CD14-positive monocyte (primary cell): Measurements from ENCODE around the gene BPTF. TPM values are rescaled to one million over a fixed set of nuclear protein-coding genes. Genes with fewer than 3 reads are reported as not detected.
"Not testable (repeated sequence)": the region's sequence is repeated elsewhere in the genome, so short reads cannot be mapped to it uniquely, and the experiment has no call there.

ENCODE experiments used
- DNase-seq, 3 donors: peaks; one replicate each; pipeline ENCODE4 v3.0.0-alpha.2; 2011 to 2022
- H2AFZ ChIP-seq: 2 replicates; pipeline ENCODE4 v1.6.0; 2012; ENCODE audit warnings: mild to moderate bottlenecking, low read depth, low read length, inconsistent platforms; ENCODE audit not compliant: insufficient read depth, poor library complexity, severe bottlenecking
- H3K27ac ChIP-seq, 2 donors: 1 replicate in 1 of 2; 2 replicates in 1 of 2; pipeline ENCODE4 v1.5.1; 2012 to 2013; ENCODE audit warnings: low read length in 2 of 2, control low read depth in 1 of 2, inconsistent platforms in 1 of 2, low read depth in 1 of 2, mild to moderate bottlenecking in 1 of 2
- H3K27me3 ChIP-seq, 2 donors: one replicate each; pipeline versions ENCODE4 v1.6.0 to v1.6.1; 2011 to 2013; ENCODE audit warnings: low read length in 2 of 2; ENCODE audit not compliant: control insufficient read depth in 2 of 2, insufficient read depth in 2 of 2
- H3K36me3 ChIP-seq, 2 donors: replicated peaks in 1 of 2; 1 replicate in 1 of 2; 2 replicates in 1 of 2; pipeline versions ENCODE4 v1.5.1 to v1.6.1; 2012 to 2013; ENCODE audit warnings: low read length in 2 of 2, control low read depth in 1 of 2, inconsistent platforms in 1 of 2, mild to moderate bottlenecking in 1 of 2; ENCODE audit not compliant: insufficient read depth in 2 of 2, control insufficient read depth in 1 of 2
- H3K4me1 ChIP-seq, 2 donors: 1 replicate in 1 of 2; 2 replicates in 1 of 2; pipeline versions ENCODE4 v1.5.1 to v1.6.1; 2012 to 2013; ENCODE audit warnings: low read length in 2 of 2, control low read depth in 1 of 2, inconsistent platforms in 1 of 2, mild to moderate bottlenecking in 1 of 2, moderate library complexity in 1 of 2; ENCODE audit not compliant: insufficient read depth in 2 of 2, control insufficient read depth in 1 of 2
- H3K4me2 ChIP-seq: replicated peaks from 2 replicates; pipeline ENCODE3; 2012; ENCODE audit warnings: low read length, moderate library complexity, mild to moderate bottlenecking; ENCODE audit not compliant: poor library complexity, severe bottlenecking; ENCODE audit errors: extremely low read depth
- H3K4me3 ChIP-seq, 3 experiments: fragments of 200-600 bp in 1 of 3; sonication (generic) in 1 of 3; replicated peaks in 1 of 3; 1 replicate in 2 of 3; 2 replicates in 1 of 3; pipeline ENCODE4 v1.5.1; 2011 to 2013; ENCODE audit warnings: low read length in 3 of 3, mild to moderate bottlenecking in 3 of 3, control low read depth in 2 of 3, low read depth in 2 of 3, inconsistent platforms in 1 of 3, moderate library complexity in 1 of 3
- H3K79me2 ChIP-seq: 2 replicates; pipeline ENCODE4 v1.6.0; 2012; ENCODE audit warnings: mild to moderate bottlenecking, control low read depth, inconsistent platforms, low read length, moderate library complexity; ENCODE audit not compliant: insufficient read depth
- H3K9ac ChIP-seq: 2 replicates; pipeline ENCODE4 v1.6.0; 2017; ENCODE audit warnings: low read length, mild to moderate bottlenecking; ENCODE audit not compliant: insufficient read depth, poor library complexity, severe bottlenecking
- H3K9me3 ChIP-seq, 2 donors: replicated peaks in 1 of 2; 1 replicate in 1 of 2; 2 replicates in 1 of 2; pipeline versions ENCODE4 v1.5.1 to v1.6.1; 2012 to 2013; ENCODE audit warnings: low read length in 2 of 2, control low read depth in 1 of 2; ENCODE audit not compliant: control insufficient read depth in 1 of 2, insufficient read depth in 1 of 2
- H4K20me1 ChIP-seq: 2 replicates; pipeline ENCODE4 v1.6.0; 2012; ENCODE audit warnings: mild to moderate bottlenecking, low read length, control low read depth, moderate library complexity; ENCODE audit not compliant: insufficient read depth
- H3K27ac Mint-ChIP-seq, 7 donors: one replicate each; pipeline ENCODE4 v1.8.0; 2020; ENCODE audit warnings: mild to moderate bottlenecking in 7 of 7, mixed read lengths in 7 of 7, moderate library complexity in 6 of 7, inconsistent platforms in 2 of 7
- H3K27me3 Mint-ChIP-seq, 3 donors: one replicate each; pipeline ENCODE4 v1.8.0; 2021 to 2022; ENCODE audit warnings: low read depth in 3 of 3, mild to moderate bottlenecking in 3 of 3, mixed read lengths in 3 of 3, moderate library complexity in 3 of 3, inconsistent platforms in 1 of 3
- H3K36me3 Mint-ChIP-seq, 2 donors: one replicate each; pipeline ENCODE4 v1.8.0; 2020; ENCODE audit warnings: mixed read lengths in 2 of 2, inconsistent platforms in 1 of 2, mild to moderate bottlenecking in 1 of 2
- H3K4me1 Mint-ChIP-seq: one replicate; pipeline ENCODE4 v1.8.0; 2020; ENCODE audit warnings: mild to moderate bottlenecking, mixed read lengths
- H3K4me3 Mint-ChIP-seq, 2 donors: one replicate each; pipeline ENCODE4 v1.8.0; 2020; ENCODE audit warnings: mild to moderate bottlenecking in 2 of 2, mixed read lengths in 2 of 2, moderate library complexity in 1 of 2
- H3K9me3 Mint-ChIP-seq, 7 donors: one replicate each; pipeline ENCODE4 v1.8.0; 2020 to 2022; ENCODE audit warnings: mixed read lengths in 7 of 7, mild to moderate bottlenecking in 6 of 7, moderate library complexity in 6 of 7, inconsistent platforms in 2 of 7
- WGBS: methylation state at CpG from one replicate; pipeline ENCODE4 v1.1.5; 2013; ENCODE audit warnings: missing lambda C conversion rate; ENCODE audit not compliant: insufficient coverage; 5-methylcytosine and 5-hydroxymethylcytosine counted together
- intact Hi-C, 2 donors: fragments of 100-400 bp; cut with micrococcal nuclease; formaldehyde crosslinking; loops; one replicate each; pipeline versions ENCODE4 v1.15.0 to v1.15.1; 2023
- polyA plus RNA-seq, 3 donors: library from polyadenylated mRNA; depleted of rRNA in 1 of 3; unstranded in 2 of 3; stranded (reverse) in 1 of 3; fragments of 300-500 nt in 2 of 3; fragments of >200 nt in 1 of 3; fragmentation: Illumina TruSeq in 2 of 3; gene quantifications; 1 replicate in 2 of 3; 2 replicates in 1 of 3; pipeline ENCODE4 v1.2.3, GENCODE V29; 2012 to 2021
- TF ChIP-seq, protein P1 (sequence below): fragments of 200-600 bp; IDR thresholded peaks from one replicate; pipeline ENCODE4 v1.8.0; 2022; ENCODE audit warnings: antibody characterized with exemption, mild to moderate bottlenecking

The BPTF gene
- polyA plus RNA-seq, 3 donors, result 1.9 to 51.1 (median 4.5) TPM

DNA sequence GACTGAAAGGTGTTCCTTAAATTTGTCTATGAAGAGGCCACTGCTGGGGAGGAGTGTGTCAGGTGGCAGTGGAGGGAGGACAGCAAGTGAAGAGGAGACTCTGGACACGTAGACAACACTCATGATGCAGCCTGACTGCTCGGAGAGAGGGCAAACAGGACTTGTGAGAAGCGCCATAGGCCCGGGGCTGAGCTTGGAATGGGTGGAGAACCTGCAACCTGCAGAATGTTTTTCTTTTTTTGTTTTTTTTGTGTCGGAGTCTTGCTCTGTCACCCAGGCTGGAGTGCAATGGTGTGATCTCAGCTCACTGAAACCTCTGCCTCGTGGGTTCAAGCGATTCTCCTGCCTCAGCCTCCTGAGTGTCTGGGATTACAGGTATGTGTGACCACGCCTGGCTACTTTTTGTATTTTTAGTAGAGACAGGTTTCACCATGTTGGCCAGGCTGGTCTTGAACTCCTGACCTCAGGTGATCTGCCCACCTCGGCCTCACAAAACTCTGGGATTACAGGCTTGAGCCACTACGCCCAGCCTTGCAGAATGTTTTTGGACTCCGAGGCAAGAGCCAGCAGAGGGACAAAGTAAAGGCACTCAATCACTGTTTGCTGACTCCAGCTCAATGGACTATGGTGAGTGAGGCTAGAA is 189.9 kb downstream of the BPTF start:
- H3K36me3 Mint-ChIP-seq, result no peaks in the 10 kb centered on the region

DNA sequence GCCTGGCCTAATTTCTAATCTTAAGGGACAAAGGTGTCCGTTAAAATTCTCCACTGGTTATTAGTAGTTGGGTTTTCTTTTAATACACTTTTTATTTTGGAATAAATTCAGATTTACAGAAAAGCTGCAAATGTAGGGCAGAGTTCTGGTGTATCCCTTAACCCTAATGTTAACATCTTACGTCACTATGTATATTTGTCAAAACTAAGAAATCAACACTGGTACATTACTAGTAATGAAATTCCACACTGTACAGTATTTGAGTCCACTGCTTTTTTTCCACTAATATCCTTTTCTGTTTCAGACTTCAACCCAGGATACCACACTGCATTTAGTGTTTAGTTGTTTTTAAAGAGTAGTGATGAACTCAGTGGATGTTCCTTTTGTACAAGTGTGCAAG is 191.5 kb downstream of the BPTF start:
- Mint-ChIP-seq H3K4me1 (peaks cover 14% of the 10 kb centered on the region), H3K27ac (no peak overlapping the region), H3K9me3 (peaks cover 0 to 3% (median 0%) of the 10 kb centered on the region in 7 donors), H3K4me3 (no peak overlapping the region), H3K36me3 (no peaks in the 10 kb centered on the region), H3K27me3 (peaks cover 0 to 5% (median 4%) of the 10 kb centered on the region in 3 donors)
- Histone ChIP-seq H3K9ac (no peak overlapping the region), H3K36me3 (no peaks in the 10 kb centered on the region), H3K9me3 (no peaks in the 10 kb centered on the region), H2AFZ (no peak overlapping the region), H4K20me1 (no peaks in the 10 kb centered on the region), H3K27me3 (no peaks in the 10 kb centered on the region), H3K4me2 (no peak overlapping the region), H3K4me3 (no peak overlapping the region), H3K27ac (no peak overlapping the region), H3K79me2 (no peaks in the 10 kb centered on the region), H3K4me1 (peaks cover 10 to 11% of the 10 kb centered on the region in 2 donors)
- TF ChIP-seq, protein P1, sequence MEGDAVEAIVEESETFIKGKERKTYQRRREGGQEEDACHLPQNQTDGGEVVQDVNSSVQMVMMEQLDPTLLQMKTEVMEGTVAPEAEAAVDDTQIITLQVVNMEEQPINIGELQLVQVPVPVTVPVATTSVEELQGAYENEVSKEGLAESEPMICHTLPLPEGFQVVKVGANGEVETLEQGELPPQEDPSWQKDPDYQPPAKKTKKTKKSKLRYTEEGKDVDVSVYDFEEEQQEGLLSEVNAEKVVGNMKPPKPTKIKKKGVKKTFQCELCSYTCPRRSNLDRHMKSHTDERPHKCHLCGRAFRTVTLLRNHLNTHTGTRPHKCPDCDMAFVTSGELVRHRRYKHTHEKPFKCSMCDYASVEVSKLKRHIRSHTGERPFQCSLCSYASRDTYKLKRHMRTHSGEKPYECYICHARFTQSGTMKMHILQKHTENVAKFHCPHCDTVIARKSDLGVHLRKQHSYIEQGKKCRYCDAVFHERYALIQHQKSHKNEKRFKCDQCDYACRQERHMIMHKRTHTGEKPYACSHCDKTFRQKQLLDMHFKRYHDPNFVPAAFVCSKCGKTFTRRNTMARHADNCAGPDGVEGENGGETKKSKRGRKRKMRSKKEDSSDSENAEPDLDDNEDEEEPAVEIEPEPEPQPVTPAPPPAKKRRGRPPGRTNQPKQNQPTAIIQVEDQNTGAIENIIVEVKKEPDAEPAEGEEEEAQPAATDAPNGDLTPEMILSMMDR, result no peak
- no CpG with 5 or more reads among the region's 2 CpGs for WGBS
- intact Hi-C loops, result no loop called here
- DNase-seq, result no peak

More for the DNA sequence above, 189.9 kb downstream of the BPTF start:
- H3K4me2 ChIP-seq, result no peak overlapping the region
- TF ChIP-seq, protein P1, result no peak
- no peaks in the 10 kb centered on the region for H4K20me1 ChIP-seq
- Mint-ChIP-seq H3K27ac (no peak overlapping the region), H3K9me3 (peaks cover 0 to 3% (median 0%) of the 10 kb centered on the region in 7 donors), H3K4me3 (no peak overlapping the region), H3K27me3 (peaks cover 0 to 7% (median 6%) of the 10 kb centered on the region in 3 donors), H3K4me1 (peaks cover 13% of the 10 kb centered on the region)
- no peaks in the 10 kb centered on the region for H3K27me3 ChIP-seq
- H3K79me2 ChIP-seq, result no peaks in the 10 kb centered on the region
- no peaks in the 10 kb centered on the region for H3K36me3 ChIP-seq
- intact Hi-C loops, result no loop called here
- WGBS, result 96% methylated on average over 10 of the region's 11 CpGs
- H3K9me3 ChIP-seq, result no peaks in the 10 kb centered on the region
- no peak overlapping the region for H3K27ac ChIP-seq
- DNase-seq, result no peak
- no peak overlapping the region for H2AFZ ChIP-seq
- H3K4me1 ChIP-seq, result peaks cover 5 to 9% of the 10 kb centered on the region in 2 donors
- no peak overlapping the region for H3K4me3 ChIP-seq
- H3K9ac ChIP-seq, result no peak overlapping the region

DNA sequence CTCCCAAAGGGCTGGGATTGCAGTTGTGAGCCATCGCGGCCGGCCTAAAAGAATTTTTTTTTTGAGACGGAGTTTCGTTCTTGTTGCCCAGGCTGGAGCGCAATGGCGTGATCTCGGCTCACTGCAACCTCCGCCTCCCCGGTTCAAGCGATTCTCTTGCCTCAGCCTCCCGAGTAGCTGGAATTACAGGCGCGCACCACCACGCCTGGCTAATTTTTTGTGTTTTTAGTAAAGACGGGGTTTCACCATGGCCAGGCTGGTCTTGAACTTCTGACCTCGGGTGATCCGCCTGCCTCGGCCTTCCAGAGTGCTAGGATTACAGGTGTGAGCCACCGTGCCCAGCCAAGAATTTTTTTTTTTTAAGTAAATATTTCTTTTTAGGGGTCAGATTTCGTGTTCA is 193.2 kb downstream of the BPTF start:
- H3K4me3 Mint-ChIP-seq, H3K4me1 ChIP-seq, H3K79me2 ChIP-seq, intact Hi-C loops, DNase-seq, H3K9ac ChIP-seq, H3K27ac Mint-ChIP-seq, H3K9me3 Mint-ChIP-seq, H3K4me3 ChIP-seq, H3K27ac ChIP-seq, H3K4me2 ChIP-seq, H3K27me3 ChIP-seq, H3K9me3 ChIP-seq, H3K36me3 Mint-ChIP-seq, H2AFZ ChIP-seq, H4K20me1 ChIP-seq, H3K36me3 ChIP-seq, H3K27me3 Mint-ChIP-seq: not testable (repeated sequence)
- peaks cover 10% of the 10 kb centered on the region for H3K4me1 Mint-ChIP-seq
- WGBS, result 96% methylated on average over 20 of the region's 21 CpGs
